OCI-LY1 (cell line): ENCODE data around the gene PLTP.

ENCODE experiments used
- H2AFZ ChIP-seq: fragments of 200-600 bp; sonication (generic), shearing (Covaris generic); 2 replicates; pipeline ENCODE4 v1.6.0; 2014; ENCODE audit warnings: antibody characterized with exemption, mild to moderate bottlenecking, low read length
- H3F3A ChIP-seq: fragments of 200-600 bp; sonication (generic), shearing (Covaris generic); 2 replicates; pipeline ENCODE4 v1.6.0; 2014; ENCODE audit warnings: mild to moderate bottlenecking, antibody characterized with exemption, low read length, moderate library complexity; ENCODE audit not compliant: insufficient read depth
- H3K27ac ChIP-seq: fragments of 200-600 bp; sonication (generic); 2 replicates; pipeline ENCODE4 v1.5.1; 2014; ENCODE audit warnings: low read length, mixed run types, mild to moderate bottlenecking, low read depth; ENCODE audit not compliant: poor library complexity, severe bottlenecking
- H3K27me3 ChIP-seq: fragments of 200-600 bp; sonication (generic); 2 replicates; pipeline ENCODE4 v1.6.0; 2014; ENCODE audit warnings: antibody characterized with exemption, mild to moderate bottlenecking, low read length, moderate library complexity; ENCODE audit not compliant: insufficient read depth
- H3K36me3 ChIP-seq: fragments of 200-600 bp; sonication (generic); 2 replicates; pipeline ENCODE4 v1.6.1; 2014; ENCODE audit warnings: mild to moderate bottlenecking, antibody characterized with exemption, low read length, moderate library complexity, mixed read lengths; ENCODE audit not compliant: insufficient read depth
- H3K4me1 ChIP-seq: fragments of 200-600 bp; sonication (generic); 2 replicates; pipeline ENCODE4 v1.5.1; 2014; ENCODE audit warnings: mild to moderate bottlenecking, low read length, moderate library complexity; ENCODE audit not compliant: insufficient read depth, severe bottlenecking
- H3K4me2 ChIP-seq: fragments of 200-600 bp; sonication (generic), shearing (Covaris generic); 2 replicates; pipeline ENCODE4 v1.6.1; 2014; ENCODE audit warnings: low read length
- H3K4me3 ChIP-seq: fragments of 200-600 bp; sonication (generic); 2 replicates; pipeline ENCODE4 v1.5.1; 2014; ENCODE audit warnings: low read length, low read depth, mild to moderate bottlenecking, mixed read lengths; ENCODE audit not compliant: poor library complexity, severe bottlenecking
- H3K79me2 ChIP-seq: fragments of 200-600 bp; shearing (Covaris generic); 2 replicates; pipeline ENCODE4 v1.6.1; 2016; ENCODE audit warnings: mixed run types, low read length, mixed read lengths; ENCODE audit not compliant: insufficient read depth
- H3K9ac ChIP-seq: fragments of 200-600 bp; sonication (generic), shearing (Covaris generic); 2 replicates; pipeline ENCODE4 v1.6.1; 2014; ENCODE audit warnings: mild to moderate bottlenecking, low read length, mixed read lengths
- H3K9me2 ChIP-seq: fragments of 200-600 bp; sonication (generic), shearing (Covaris generic); 2 replicates; pipeline ENCODE4 v1.6.1; 2014; ENCODE audit warnings: low read depth, mild to moderate bottlenecking, low read length, mixed read lengths
- H3K9me3 ChIP-seq: fragments of 200-600 bp; shearing (Covaris generic); 2 replicates; pipeline ENCODE4 v1.6.1; 2014; ENCODE audit warnings: low read length, mixed read lengths
- H4K20me1 ChIP-seq: fragments of 200-600 bp; sonication (generic), shearing (Covaris generic); 2 replicates; pipeline ENCODE4 v1.6.0; 2016; ENCODE audit warnings: mild to moderate bottlenecking, low read length; ENCODE audit not compliant: insufficient read depth
- EZH2 ChIP-seq: fragments of 200-600 bp; sonication (generic), shearing (Covaris generic); IDR thresholded peaks from 2 replicates; pipeline ENCODE4 v1.8.0; 2017; ENCODE audit warnings: borderline replicate concordance, mixed run types, mild to moderate bottlenecking, antibody characterized with exemption, low read length, moderate library complexity, mixed read lengths
- TF ChIP-seq, protein P1 (sequence below): fragments of 200-600 bp; sonication (generic), shearing (Covaris generic); IDR thresholded peaks from 2 replicates; pipeline ENCODE4 v1.5.1; 2017; ENCODE audit warnings: mild to moderate bottlenecking, antibody characterized with exemption, low read length, moderate library complexity, mixed read lengths

Gene PLTP

DNA sequence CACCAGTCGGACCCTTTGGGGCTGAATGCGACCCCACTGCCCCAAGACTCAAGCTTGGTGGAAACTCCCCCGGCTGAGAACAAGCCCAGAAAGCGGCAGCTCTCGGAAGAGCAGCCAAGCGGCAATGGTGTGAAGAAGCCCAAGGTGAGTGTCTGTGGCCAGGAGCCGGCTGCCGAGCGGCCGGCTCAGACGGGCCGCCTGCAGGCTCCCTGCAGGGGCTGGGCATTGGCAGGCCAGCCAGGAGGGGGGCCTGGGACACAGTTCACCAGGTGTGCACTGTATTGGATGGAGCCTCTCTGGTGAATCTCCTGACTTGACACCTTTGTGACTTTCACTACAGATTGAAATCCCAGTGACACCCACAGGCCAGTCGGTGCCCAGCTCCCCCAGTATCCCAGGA lies 28.5 kb upstream of the PLTP start:
- Histone ChIP-seq H3K27me3 (no peaks in the 10 kb centered on the region), H3K4me1 (peaks cover 5% of the 10 kb centered on the region), H4K20me1 (no peaks in the 10 kb centered on the region), H3K4me3 (no peak overlapping the region), H3K9me3 (no peaks in the 10 kb centered on the region), H3K27ac (no peak overlapping the region), H3K79me2 (peaks cover 5% of the 10 kb centered on the region), H3F3A (no peaks in the 10 kb centered on the region), H2AFZ (no peak overlapping the region), H3K36me3 (peaks cover 72% of the 10 kb centered on the region), H3K4me2 (no peak overlapping the region), H3K9ac (no peak overlapping the region), H3K9me2 (no peaks in the 10 kb centered on the region)
- no peak for TF ChIP-seq EZH2
- TF ChIP-seq, protein P1, sequence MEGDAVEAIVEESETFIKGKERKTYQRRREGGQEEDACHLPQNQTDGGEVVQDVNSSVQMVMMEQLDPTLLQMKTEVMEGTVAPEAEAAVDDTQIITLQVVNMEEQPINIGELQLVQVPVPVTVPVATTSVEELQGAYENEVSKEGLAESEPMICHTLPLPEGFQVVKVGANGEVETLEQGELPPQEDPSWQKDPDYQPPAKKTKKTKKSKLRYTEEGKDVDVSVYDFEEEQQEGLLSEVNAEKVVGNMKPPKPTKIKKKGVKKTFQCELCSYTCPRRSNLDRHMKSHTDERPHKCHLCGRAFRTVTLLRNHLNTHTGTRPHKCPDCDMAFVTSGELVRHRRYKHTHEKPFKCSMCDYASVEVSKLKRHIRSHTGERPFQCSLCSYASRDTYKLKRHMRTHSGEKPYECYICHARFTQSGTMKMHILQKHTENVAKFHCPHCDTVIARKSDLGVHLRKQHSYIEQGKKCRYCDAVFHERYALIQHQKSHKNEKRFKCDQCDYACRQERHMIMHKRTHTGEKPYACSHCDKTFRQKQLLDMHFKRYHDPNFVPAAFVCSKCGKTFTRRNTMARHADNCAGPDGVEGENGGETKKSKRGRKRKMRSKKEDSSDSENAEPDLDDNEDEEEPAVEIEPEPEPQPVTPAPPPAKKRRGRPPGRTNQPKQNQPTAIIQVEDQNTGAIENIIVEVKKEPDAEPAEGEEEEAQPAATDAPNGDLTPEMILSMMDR = no peak

DNA sequence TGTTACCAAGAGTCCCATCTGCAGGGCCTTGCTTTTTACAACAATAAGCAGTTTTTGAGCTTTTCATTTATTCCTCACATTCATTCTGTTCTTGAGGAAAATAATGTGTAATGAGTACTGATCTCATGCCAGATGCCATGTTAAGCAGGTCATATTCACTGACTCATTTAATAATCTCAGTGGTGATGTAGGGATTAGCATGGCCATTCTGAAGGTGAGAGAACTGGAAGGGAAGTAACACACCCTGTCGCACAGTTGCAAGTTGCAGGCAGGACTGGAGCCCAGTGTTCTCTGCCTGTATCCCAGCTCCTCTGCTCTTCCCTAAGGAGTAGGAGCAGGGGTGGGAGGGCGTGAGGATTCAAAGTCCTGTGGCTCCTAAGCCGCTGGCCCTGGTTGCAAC lies 28.1 kb upstream of the PLTP start:
- H3K4me1 ChIP-seq = peaks cover 5% of the 10 kb centered on the region
- H3K36me3 ChIP-seq = peaks cover 67% of the 10 kb centered on the region
- H3K79me2 ChIP-seq = peaks cover 7% of the 10 kb centered on the region
- no peak overlapping the region for H2AFZ ChIP-seq
- no peaks in the 10 kb centered on the region for H3K27me3 ChIP-seq
- no peak for TF ChIP-seq EZH2
- TF ChIP-seq, protein P1 = no peak
- H3K4me3 ChIP-seq = no peak overlapping the region
- no peaks in the 10 kb centered on the region for H3K9me3 ChIP-seq
- no peaks in the 10 kb centered on the region for H4K20me1 ChIP-seq
- no peak overlapping the region for H3K4me2 ChIP-seq
- H3F3A ChIP-seq = no peaks in the 10 kb centered on the region
- no peaks in the 10 kb centered on the region for H3K9me2 ChIP-seq
- no peak overlapping the region for H3K27ac ChIP-seq
- H3K9ac ChIP-seq = no peak overlapping the region

DNA sequence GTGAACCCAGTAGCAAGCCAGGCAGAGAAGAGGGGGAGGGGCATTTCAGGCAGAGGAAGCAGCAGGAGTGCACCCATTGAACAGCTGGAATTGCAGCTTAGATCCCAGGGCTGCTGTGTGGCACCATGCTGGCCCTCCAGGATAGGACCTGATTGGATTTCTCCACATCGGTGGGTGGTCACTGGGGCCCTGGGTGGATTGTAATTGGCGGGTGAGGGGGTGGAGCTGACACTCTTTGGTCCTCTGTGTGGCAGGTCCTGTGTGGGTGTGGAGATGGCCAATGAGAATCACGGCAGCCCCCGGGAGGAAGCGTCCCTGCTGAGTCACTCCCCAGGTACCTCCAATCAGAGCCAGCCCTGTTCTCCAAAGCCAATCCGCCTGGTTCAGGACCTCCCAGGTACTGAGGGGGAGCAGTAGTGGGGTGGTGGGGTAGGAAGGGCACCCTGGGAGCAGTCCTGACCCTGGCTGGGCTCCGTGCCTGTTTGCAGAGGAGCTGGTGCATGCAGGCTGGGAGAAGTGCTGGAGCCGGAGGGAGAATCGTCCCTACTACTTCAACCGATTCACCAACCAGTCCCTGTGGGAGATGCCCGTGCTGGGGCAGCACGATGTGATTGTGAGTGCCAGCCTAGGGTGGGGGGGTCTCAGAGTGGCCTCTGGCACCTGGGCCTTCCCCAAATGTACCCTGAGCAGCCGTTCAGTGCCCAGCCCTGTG lies 26.9 kb upstream of the PLTP start:
- Histone ChIP-seq H3K4me2 (no peak overlapping the region), H3K4me1 (peaks cover 6% of the 10 kb centered on the region), H3F3A (no peaks in the 10 kb centered on the region), H3K36me3 (peaks cover 56% of the 10 kb centered on the region), H3K4me3 (no peak overlapping the region), H2AFZ (no peak overlapping the region), H3K27me3 (no peaks in the 10 kb centered on the region), H4K20me1 (no peaks in the 10 kb centered on the region), H3K9me3 (no peaks in the 10 kb centered on the region), H3K9ac (no peak overlapping the region), H3K27ac (no peak overlapping the region), H3K9me2 (no peaks in the 10 kb centered on the region), H3K79me2 (peaks cover 7% of the 10 kb centered on the region)
- TF ChIP-seq EZH2 = no peak

DNA sequence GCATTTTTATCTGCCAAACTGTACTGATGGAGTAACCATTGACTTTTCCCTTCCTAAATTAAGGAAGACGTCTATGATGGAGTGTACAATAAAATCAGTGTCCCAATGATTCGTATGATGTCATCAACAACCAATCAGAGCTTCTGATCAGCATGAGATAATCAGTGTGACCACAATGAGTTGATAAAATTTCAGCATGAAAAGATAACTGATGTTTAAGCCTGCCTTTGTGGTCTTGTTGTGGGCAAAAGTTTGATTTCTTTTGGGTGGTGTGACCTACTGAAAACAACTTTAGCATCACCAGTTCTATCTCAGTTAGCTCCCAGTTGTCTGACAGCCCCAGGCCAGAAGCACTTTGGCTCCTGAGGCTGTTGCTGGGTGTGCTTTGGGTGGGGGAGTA lies 25.8 kb upstream of the PLTP start:
- Histone ChIP-seq H3K9ac (no peak overlapping the region), H3K4me2 (no peak overlapping the region), H2AFZ (no peak overlapping the region), H3K9me3 (no peaks in the 10 kb centered on the region), H3K27me3 (no peaks in the 10 kb centered on the region), H3K4me3 (no peak overlapping the region), H3K79me2 (peaks cover 7% of the 10 kb centered on the region), H4K20me1 (no peaks in the 10 kb centered on the region), H3K36me3 (peaks cover 44% of the 10 kb centered on the region), H3K4me1 (peaks cover 14% of the 10 kb centered on the region), H3K27ac (no peak overlapping the region), H3K9me2 (no peaks in the 10 kb centered on the region), H3F3A (no peaks in the 10 kb centered on the region)
- TF ChIP-seq, protein P1 = no peak
- no peak for TF ChIP-seq EZH2
